GM10847 (cell line): Measurements from ENCODE around the gene TEC.

Experiments used
- POLR2A ChIP-seq: IDR thresholded peaks from 2 replicates; pipeline ENCODE4 v1.6.1; 2011; ENCODE audit not compliant: insufficient read length; ENCODE audit errors: extremely low read depth

Gene TEC

GRCh38 chr4:48270951-48271473 is 1.4 kb upstream of the TEC start:
- no peak for TF ChIP-seq POLR2A

GRCh38 chr4:48270523-48270897 is 872 bp upstream of the TEC start:
- no peak for TF ChIP-seq POLR2A

GRCh38 chr4:48269861-48270522 is 354 bp upstream of the TEC start:
- peak; percentile 3 for TF ChIP-seq POLR2A

- no peak for TF ChIP-seq POLR2A
Observed at GRCh38 chr4:48267574-48267973, 2.1 kb downstream of the TEC start.

GRCh38 chr4:48266781-48267180 is 2.9 kb downstream of the TEC start:
- no peak for TF ChIP-seq POLR2A

GRCh38 chr4:48262926-48263325 is 6.7 kb downstream of the TEC start:
- TF ChIP-seq POLR2A = no peak

GRCh38 chr4:48262484-48262883 is 7.2 kb downstream of the TEC start:
- TF ChIP-seq POLR2A = no peak

GRCh38 chr4:48261281-48261680 is 8.4 kb downstream of the TEC start:
- no peak for TF ChIP-seq POLR2A

- TF ChIP-seq POLR2A = no peak
Observed at GRCh38 chr4:48259748-48260147, 9.9 kb downstream of the TEC start.

GRCh38 chr4:48258845-48259397 is 10.7 kb downstream of the TEC start:
- TF ChIP-seq POLR2A = no peak

- no peak for TF ChIP-seq POLR2A
Observed at GRCh38 chr4:48255959-48256342, 13.7 kb downstream of the TEC start.

GRCh38 chr4:48255072-48255958 is 14.3 kb downstream of the TEC start:
- TF ChIP-seq POLR2A = no peak

GRCh38 chr4:48254381-48255071 is 15.1 kb downstream of the TEC start:
- no peak for TF ChIP-seq POLR2A

- no peak for TF ChIP-seq POLR2A
Observed at GRCh38 chr4:48252313-48252712, 17.3 kb downstream of the TEC start.

- TF ChIP-seq POLR2A = no peak
Observed at GRCh38 chr4:48250980-48251379, 18.7 kb downstream of the TEC start.
